Measurements from ENCODE around the gene IL34. TPM values are rescaled to one million over a fixed set of nuclear protein-coding genes. Genes with fewer than 3 reads are reported as not detected.

IL34 gene
- total and polyA plus RNA-seq, 8 donors, result 0.45 to 5.9 (median 1.8) TPM; not detected in 2

DNA sequence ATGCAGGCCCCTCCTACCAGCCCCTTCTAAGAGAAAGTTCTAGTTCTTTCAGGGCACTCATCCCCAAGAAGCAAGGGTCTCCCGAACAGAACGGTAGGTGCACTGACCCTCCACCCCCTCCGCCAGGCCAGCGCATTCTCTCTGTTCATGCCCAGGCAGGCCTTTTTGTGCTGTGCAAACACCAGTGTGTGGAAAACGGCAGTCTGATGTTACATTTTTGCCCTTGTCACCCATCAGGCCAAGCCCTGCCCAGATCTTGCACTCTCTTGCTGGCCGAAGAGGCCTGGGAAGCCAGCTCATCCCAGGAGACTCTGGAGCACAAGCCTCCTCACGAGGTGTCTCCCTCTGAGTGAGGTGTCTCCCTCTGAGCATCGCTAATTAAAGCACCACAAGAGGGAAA is 55.6 kb downstream of the IL34 start:
- Histone ChIP-seq H3K9me3 (no peaks in the 10 kb centered on the region), H3K36me3 (peaks cover 0 to 19% (median 15%) of the 10 kb centered on the region in 4 donors), H3K27ac (peak overlapping the region in 4 of 5 donors; percentile 73 to 95 (median 82)), H3K4me3 (no peak overlapping the region), H3K27me3 (no peaks in the 10 kb centered on the region), H3K4me1 (peaks cover 20 to 89% (median 71%) of the 10 kb centered on the region in 4 donors)
- intact Hi-C loops (cut with DNase I; ENCODE audit: low total_unique reads), result no loop called here
- TF ChIP-seq, protein P1, sequence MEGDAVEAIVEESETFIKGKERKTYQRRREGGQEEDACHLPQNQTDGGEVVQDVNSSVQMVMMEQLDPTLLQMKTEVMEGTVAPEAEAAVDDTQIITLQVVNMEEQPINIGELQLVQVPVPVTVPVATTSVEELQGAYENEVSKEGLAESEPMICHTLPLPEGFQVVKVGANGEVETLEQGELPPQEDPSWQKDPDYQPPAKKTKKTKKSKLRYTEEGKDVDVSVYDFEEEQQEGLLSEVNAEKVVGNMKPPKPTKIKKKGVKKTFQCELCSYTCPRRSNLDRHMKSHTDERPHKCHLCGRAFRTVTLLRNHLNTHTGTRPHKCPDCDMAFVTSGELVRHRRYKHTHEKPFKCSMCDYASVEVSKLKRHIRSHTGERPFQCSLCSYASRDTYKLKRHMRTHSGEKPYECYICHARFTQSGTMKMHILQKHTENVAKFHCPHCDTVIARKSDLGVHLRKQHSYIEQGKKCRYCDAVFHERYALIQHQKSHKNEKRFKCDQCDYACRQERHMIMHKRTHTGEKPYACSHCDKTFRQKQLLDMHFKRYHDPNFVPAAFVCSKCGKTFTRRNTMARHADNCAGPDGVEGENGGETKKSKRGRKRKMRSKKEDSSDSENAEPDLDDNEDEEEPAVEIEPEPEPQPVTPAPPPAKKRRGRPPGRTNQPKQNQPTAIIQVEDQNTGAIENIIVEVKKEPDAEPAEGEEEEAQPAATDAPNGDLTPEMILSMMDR (IDR thresholded peaks at IDR 0.05), result no peak
- no peak for TF ChIP-seq EP300 (IDR thresholded peaks at IDR 0.05)
- TF ChIP-seq POLR2AphosphoS5 (IDR thresholded peaks at IDR 0.05), result no peak
- TF ChIP-seq POLR2A (IDR thresholded peaks at IDR 0.05), result no peak
- 80 to 90% (median 86%) methylated on average over 6 to 8 of the region's 8 CpGs for WGBS, 5 donors
- no peak for DNase-seq

- intact Hi-C loops (cut with DNase I; ENCODE audit: low total_unique reads), result no loop called here
- H3K27ac ChIP-seq, result peak overlapping the region; percentile 31 to 95 (median 79)
- TF ChIP-seq EP300 (IDR thresholded peaks at IDR 0.05) (no peak), POLR2AphosphoS5 (IDR thresholded peaks at IDR 0.05) (no peak), POLR2A (IDR thresholded peaks at IDR 0.05) (no peak)
- TF ChIP-seq, protein P1 (IDR thresholded peaks at IDR 0.05), result no peak
- no peaks in the 10 kb centered on the region for H3K9me3 ChIP-seq
- H3K36me3 ChIP-seq, result peaks cover 0 to 19% (median 15%) of the 10 kb centered on the region in 4 donors
- H3K4me1 ChIP-seq, result peaks cover 15 to 89% (median 70%) of the 10 kb centered on the region in 4 donors
- DNase-seq, result no peak
- H3K27me3 ChIP-seq, result no peaks in the 10 kb centered on the region
- WGBS, 5 donors, result 76 to 95% (median 80%) methylated on average over 6 to 8 of the region's 8 CpGs
- no peak overlapping the region for H3K4me3 ChIP-seq
Measured at GRCh38 chr16:70702624-70703023, 56.3 kb downstream of the IL34 start.

DNA sequence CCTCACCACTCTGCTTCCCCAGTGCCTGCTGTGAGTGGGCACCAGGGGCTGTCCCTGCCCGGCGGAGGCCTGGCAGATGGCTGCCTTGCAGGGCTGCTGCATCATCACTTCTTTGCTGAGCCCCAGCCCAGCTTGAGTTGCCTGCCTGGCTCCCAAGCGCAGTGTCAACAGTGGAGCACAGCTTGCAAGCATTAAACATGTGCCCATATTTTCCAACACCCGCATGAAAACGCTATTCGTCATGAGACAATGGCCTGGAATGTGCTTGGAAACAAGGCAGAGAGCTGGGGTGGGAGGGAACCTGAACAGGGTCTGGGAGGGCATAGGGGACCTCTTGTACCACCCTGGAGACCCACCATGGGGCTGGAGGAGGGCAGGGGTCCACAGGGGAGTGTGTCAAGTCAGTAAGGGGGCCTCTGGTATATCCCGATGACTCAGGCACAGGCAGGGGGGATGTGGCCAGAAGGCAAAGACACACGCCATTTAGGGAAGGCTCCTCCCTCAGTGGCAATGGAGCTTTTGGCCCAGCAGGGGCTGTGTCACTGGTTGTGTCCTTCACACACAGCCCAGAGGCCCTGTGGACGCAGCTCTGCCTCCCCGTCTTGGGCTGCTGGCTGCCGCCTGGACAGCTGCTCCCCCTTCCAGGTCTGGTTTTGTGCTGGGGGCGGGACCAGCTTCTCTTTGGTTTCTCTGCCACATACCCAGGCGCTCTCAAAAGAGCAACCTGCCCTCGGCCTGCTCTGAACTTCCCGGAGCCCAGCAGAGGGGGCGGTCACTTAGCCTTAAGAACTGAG is 56.9 kb downstream of the IL34 start:
- DNase-seq, result peak in 1 of 2 donors; percentile 84
- H3K4me1 ChIP-seq, result peaks cover 9 to 88% (median 67%) of the 10 kb centered on the region in 4 donors
- intact Hi-C loops (cut with DNase I; ENCODE audit: low total_unique reads), result no loop called here
- no peaks in the 10 kb centered on the region for H3K27me3 ChIP-seq
- no peaks in the 10 kb centered on the region for H3K9me3 ChIP-seq
- no peak overlapping the region for H3K4me3 ChIP-seq
- TF ChIP-seq, protein P1 (IDR thresholded peaks at IDR 0.05), result peak in 3 of 7 experiments; percentile 12 to 18 (median 13)
- TF ChIP-seq POLR2AphosphoS5 (IDR thresholded peaks at IDR 0.05) (peak; percentile 4 to 86 (median 67)), POLR2A (IDR thresholded peaks at IDR 0.05) (no peak), EP300 (IDR thresholded peaks at IDR 0.05) (no peak)
- H3K36me3 ChIP-seq, result peaks cover 0 to 17% (median 12%) of the 10 kb centered on the region in 4 donors
- peak overlapping the region; percentile 31 to 95 (median 79) for H3K27ac ChIP-seq
- 45 to 70% (median 67%) methylated on average over 11 to 16 of the region's 16 CpGs for WGBS, 5 donors

- H3K4me3 ChIP-seq, result no peak overlapping the region
- TF ChIP-seq, protein P1 (IDR thresholded peaks at IDR 0.05), result no peak
- TF ChIP-seq POLR2A (IDR thresholded peaks at IDR 0.05) (no peak), POLR2AphosphoS5 (IDR thresholded peaks at IDR 0.05) (no peak), EP300 (IDR thresholded peaks at IDR 0.05) (no peak)
- DNase-seq, result no peak
- H3K4me1 ChIP-seq, result peaks cover 6 to 88% (median 66%) of the 10 kb centered on the region in 4 donors
- H3K27me3 ChIP-seq, result no peaks in the 10 kb centered on the region
- H3K9me3 ChIP-seq, result no peaks in the 10 kb centered on the region
- H3K27ac ChIP-seq, result peak overlapping the region; percentile 14 to 95 (median 79)
- 56 to 91% (median 82%) methylated on average over 3 to 6 of the region's 6 CpGs for WGBS, 5 donors
- H3K36me3 ChIP-seq, result peaks cover 0 to 17% (median 9%) of the 10 kb centered on the region in 4 donors
- intact Hi-C loops (cut with DNase I; ENCODE audit: low total_unique reads), result no loop called here
Measured at GRCh38 chr16:70703835-70704381, 57.5 kb downstream of the IL34 start.
